HG02798 (cell line): ENCODE measurements around the gene ABCA2.
A peak's percentile ranks its signal among the peaks of the same experiment; 100 is the strongest.
"Not testable (repeated sequence)": the region's sequence is repeated elsewhere in the genome, so short reads cannot be mapped to it uniquely, and the experiment has no call there.

Source experiments
- ATAC-seq: cut with Tn5 transposase; IDR thresholded peaks from one replicate; pipeline ENCODE4 v1.9.1; 2021; ENCODE audit warnings: mild to moderate bottlenecking; ENCODE audit not compliant: unreplicated experiment, poor library complexity

The ABCA2 gene

DNA sequence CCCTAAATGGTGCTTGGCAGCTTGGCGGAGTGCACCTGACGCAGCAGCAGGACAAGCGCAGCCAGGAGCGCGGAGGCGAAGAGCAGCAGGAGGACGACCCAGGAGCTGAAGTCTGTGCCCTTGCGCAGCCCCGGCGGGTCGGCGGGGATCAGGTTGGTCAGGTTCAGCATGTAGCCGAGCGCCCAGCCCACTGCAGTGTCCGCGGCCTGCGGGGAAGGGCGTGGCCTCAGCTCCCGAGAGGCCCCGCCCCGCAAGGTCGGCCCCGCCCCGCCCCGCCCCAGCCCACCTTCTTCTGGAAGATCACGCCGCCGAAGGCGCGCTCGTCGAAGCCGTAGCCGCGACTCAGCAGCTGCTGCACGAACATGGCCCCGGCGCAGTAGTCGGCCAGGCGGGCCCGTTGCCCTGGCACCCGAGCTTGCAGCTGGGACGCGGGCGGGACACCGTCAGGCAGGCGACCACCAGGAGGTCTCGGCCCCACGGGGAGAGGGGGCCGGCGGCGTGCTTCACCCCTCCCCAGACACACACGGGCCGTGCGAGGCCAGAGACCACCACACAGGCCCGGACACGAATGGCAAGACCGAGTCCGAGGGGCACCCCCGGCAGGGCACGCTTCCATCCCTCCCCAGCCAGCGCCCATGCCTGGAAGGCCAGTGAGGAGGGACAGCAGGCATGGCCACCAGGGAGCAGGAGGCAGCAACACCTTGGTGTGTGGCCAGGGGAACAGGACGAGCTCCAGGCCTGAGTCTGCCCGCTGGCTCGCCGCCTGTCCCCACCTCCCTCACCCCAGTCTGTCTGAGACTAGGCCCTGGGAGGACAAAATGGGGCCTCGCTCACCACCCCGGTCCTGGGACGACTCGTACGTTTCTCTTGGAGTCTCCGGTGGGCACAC is 20.9 kb upstream of the ABCA2 start:
- ATAC-seq: no peak

DNA sequence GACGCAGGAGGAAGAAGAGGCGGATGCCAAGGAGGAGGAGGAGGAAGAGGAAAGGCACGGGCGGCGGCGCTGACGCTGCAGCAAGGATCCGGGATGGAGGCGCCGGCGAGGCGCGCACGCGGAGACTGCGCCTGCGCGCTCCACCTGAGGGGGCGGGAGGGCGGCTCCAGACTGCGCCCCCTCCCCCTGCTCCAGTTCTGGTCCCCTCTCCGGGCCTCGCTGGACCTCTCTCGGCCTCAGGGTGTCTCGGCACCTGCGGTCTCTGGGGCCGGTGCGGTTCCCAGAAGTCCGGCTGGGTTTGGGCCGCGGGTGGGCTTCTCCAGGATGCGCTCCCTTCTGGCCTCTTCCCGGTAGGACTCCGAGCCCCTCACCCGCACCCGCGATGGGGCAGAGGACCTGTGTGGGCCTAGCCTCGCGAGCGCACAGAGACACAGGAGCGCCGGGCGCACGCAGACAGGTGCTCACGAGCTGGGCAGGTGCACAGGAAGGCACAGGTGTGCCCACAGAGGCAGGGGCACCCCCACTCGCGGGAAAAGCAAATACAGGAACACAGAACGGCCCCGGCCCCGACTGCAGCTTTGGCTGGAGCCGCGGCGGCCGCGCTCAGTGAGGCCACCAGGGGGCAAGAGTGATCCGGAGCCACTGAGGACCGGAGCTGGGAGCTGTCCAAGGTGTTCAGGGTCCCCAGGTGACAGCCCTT is 18.2 kb upstream of the ABCA2 start, which contains the start of gene NPDC1:
NPDC1 (minus strand) TSS at position 90 of the 700 bp plus-strand sequence. CDS start 188 bp downstream, outside the sequence.
- ATAC-seq: peak; percentile 52

GRCh38 chr9:137045294-137046087 is 17.5 kb upstream of the ABCA2 start:
- no peak for ATAC-seq

DNA sequence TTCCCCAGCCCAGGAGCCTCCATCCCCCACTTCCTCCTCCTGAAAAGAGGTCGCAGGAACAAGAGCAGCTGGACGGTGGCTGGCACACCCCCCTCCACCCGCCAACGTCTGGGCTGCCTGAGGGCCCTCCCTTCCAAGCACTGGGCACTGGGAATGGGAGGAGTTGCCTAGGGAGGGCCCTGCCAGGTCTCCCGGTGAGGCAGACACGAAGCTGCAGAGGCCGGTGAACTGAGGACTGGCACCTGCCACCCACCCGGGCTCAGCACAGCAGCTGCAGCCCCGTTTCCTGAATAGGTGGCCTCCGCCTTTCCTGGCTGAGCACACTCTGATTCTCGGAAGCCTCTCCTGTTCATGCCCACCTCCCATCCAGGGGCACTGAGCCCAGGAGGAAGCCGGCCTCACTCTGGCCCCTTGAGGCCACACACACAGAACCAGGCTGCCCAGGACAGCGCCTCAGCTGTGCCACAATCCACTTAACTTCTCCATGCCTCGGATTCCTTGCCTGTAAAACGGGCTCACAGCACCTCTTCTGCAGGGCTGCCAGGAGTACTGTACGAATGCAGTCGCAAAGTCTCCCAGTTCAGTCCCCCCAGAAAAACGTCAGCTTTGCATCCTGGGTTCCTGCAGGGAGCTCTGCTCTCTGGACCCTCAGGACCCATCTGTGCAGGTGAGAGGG is 16.6 kb upstream of the ABCA2 start:
- no peak for ATAC-seq

DNA sequence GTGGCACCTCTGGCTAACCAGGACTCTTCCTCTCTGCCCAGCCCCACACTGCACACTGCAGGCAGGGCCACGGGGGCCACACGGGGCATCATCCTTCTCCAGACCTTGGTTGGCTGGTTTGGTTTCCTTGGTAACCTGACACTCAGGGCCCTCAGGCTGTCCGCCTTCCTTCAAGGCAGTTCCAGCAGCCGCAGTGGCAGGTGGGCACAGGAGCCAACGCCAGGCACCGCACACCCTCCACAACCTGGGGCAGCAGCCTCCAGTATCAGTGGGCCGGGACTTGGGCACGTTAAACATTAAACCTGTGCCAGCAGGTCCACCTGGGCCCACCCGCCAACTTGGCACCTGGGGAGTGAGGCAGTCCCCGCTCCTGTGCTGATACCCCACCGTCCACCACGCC is 16.0 kb upstream of the ABCA2 start:
- no peak for ATAC-seq

DNA sequence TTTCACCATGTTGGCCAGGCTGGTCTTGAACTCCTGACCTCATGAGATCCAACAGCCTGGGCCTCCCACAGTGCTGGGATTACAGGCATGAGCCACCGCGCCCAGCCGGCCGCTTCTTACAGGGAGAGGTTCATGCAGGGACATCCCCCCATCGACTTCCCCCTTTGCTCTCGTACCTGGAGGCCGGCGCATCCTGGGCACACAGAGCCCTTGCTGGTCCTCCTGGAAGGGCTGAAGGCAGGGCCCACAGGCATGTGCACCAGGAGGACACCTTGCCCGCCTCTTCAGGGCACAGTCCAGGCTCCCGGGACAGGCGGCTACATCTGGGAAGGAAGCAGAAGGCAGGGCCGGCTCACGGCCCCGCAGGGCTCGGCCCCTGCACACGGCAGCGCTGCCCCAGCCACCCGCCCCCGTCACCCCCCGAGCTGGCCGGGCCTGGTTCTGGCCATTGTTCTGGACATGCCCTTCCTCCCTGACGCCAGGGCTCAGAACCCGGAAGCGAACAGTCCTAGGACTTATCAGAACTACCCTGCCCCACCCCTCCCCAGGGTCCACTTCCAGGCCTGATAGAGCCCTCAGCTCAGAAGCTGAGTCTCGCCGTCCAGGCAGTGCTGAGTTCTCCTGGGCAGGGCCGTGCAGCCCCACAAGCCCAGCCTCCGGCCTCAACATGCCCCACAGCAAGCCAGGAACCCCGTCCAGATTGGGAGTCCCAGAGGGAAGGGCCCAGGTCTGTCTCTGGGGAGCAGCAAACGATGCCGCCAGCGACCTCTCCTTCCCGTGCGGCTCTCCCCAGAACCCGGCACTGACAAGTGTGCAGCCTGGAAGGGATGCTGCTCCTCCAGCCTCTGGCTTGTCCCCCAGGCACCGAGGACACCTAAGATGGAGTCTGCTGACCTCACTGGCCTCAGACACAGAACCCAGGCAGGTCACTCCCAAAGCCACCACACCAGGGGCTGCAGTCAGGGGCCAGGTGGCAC is 15.0 kb upstream of the ABCA2 start:
- no peak for ATAC-seq

- ATAC-seq: no peak
Measured at GRCh38 chr9:137041124-137041523, 13.1 kb upstream of the ABCA2 start.

DNA sequence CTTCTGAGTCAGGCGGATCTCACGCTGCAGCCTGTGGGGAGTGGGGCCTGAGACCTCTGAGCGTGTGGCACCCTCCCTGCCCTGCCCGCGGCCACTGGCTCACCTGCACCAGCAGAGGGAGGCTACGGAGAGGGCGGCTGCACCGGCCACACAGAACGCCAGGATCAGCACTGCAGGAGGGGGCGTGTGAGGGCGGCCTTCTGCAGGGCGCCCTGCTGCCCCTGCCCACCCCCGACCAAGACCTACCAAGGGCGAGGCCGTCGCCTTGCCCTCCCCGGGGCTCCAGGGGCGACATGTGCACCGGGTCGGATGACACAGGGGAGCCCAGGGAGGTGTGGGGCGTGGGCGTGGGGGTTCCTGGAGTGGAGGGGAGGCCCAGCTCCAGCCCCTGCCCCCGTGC is 12.5 kb upstream of the ABCA2 start:
- no peak for ATAC-seq

DNA sequence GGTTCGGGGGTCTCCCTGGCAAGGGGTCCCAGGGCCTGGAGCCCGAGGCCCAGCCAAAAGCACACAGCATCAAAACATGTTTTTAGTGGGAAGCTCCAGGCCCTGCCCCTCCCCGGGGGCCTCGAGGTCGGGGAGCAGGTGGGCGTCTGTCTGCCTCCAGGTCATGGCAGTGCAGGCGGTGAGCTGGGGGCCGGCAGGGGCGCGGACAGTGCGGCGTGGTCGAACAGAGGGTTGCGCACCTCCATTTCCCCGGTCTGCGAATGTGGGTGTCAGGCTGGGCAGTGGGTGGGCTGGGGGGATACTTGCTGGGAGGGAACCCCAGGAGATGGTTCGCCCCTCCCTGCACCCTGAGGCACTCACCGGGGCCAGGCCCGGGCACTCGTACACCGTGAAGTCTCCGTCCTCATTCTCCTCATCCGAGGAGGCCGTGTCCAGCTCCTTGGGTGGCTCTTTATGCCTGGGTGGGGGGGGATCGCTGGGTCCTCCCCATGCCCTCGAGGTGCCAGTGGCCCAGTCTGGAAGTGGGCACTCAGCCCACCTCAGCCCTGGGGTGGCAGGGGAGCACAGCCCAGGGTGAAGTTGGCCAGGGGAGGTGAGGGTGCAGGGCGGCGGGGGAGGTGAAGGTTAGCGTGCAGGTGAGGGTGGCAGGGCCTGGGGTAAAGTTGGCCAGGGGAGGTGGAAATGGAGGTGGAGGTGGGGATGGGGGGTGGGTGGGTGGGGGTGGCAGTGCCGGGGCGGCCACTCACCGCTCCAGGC is 11.8 kb upstream of the ABCA2 start:
- no peak for ATAC-seq

DNA sequence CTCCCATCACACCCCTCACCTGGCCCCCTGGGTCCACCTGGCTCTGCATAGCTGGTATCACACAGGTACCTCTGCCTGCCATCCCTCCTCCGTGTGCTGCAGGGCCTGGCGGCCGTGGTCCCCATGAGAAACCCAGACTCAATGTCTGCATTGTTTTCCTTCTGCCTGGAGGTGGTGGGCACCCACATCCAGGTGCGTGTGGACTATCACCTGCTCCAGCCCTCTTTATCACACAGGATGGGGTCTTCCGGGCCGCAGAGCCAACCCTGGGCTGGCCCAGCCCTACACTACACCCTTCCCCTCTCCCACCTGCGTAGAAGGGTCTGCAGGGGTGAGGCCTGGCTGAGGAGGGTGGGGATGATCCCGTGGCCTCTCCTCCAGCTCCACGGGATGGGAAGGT is 10.9 kb upstream of the ABCA2 start:
- no peak for ATAC-seq

GRCh38 chr9:137037483-137037882 is 9.4 kb upstream of the ABCA2 start:
- no peak for ATAC-seq

DNA sequence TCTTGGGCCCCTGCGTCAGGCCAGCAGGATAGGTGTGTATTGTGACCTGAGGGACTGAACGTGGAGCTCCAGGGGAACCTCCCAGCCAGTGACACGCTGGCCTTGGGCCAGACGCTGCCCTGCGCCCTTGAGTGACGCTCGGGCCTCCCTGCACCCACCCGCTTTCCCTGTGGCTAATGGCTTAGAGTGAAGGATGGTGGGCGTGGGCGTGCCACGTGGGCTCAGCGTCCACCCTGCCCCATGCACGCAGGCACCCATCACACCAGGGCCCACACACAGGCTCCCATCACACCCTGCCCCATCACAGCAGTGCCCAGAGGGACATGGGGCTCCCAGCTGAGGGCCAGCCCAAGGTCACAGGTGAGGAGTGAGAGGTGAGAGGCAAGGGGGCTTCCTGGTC is 9.0 kb upstream of the ABCA2 start:
- no peak for ATAC-seq

GRCh38 chr9:137035937-137036336 is 7.9 kb upstream of the ABCA2 start:
- no peak for ATAC-seq

DNA sequence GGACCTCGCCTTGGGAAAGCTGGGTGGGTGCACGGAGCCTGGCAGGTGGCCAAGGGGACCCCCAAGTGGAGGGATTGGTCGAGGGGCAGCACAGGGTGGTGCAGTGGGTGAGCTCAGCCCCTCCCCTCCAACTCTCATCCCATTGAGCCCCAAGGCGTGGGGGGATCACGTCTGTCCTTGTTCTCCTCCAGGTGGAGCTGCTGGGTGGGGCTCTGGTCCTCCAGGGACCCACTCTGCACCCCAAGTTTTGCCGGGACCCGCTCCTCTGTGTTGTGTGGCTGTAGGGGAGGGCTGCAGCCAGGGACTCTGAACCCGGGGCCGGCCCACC is 7.4 kb upstream of the ABCA2 start:
- no peak for ATAC-seq

DNA sequence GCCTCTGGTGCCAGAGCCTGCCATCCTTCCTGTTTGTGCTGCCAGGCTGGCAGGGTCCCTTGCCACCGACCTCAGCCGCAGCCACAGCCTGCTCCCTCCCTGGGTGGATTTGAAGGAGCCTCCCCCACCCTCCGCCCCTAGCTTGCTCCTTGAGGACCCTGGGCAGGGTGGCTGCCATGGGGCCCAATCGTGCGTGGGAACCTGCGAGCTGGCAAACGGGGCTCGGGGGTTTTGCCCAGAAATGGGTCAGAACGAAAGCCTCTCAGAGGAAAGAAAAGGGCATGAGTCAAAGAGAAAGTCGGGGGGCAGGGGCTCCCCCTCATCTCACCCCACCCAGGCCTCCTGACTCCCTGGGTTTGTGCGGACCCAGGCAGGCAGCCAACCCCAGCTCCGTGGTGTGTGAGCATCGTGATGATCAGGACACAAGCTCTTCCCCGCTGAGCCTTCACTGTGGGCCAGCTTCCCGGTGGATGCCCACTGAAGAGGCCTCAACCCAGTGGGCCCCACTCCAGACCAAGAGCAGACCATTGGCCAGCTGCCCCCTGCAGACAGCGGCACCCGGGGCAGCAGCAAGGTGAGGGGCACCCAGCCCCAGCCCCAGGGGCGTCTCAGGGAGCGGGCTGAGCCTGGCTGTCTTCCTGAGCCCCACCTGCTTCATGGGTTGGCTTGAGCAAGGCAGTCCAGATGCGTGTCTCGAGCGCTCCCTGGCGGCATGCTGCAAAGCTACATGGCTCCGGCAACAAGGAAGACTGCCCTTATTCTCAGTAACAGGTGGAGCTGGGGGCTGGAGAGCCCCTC is 6.9 kb upstream of the ABCA2 start:
- ATAC-seq: peak; percentile 60

DNA sequence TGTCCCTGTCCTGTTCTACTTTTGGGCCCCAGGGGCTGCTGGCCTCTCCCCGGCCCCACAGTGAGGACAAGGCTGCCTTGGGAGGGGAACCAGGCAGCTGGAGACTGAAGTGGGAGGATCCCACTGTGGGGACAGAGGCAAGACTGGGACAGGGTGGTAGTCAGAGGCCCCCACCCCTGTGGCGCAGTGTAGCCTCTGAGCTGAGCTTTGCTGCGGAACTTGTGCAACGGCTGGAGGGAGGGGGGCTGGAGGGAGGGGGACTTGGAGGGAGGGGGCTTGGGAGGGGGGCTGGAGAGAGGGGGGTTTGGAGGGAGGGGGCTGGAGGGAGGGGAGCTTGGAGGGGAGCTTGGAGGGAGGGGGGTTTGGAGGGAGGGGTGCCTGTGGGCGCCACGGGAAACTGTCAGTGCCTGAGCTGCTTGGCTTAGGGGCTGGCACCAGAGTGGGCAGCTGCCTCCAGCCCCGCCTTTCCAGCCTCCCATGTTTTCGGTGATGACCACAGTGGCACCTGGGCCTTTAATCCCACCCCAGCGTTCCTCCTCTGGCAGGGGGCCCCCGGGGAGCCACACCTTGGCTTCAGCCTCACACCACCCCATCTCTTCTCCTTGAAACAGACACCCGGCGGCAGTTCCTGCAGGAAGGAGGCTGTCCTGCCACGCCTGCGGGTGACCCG is 6.1 kb upstream of the ABCA2 start:
- no peak for ATAC-seq

GRCh38 chr9:137033481-137033880 is 5.4 kb upstream of the ABCA2 start:
- not testable (repeated sequence) for ATAC-seq
